Activated B cell treated with CpG ODN at 0.5 μM for 24 hours (primary cell): ENCODE data around the gene HDAC2. TPM values are rescaled to one million over a fixed set of nuclear protein-coding genes. Genes with fewer than 3 reads are reported as not detected.

Source experiments
- ATAC-seq: fragments of 200-7000 bp; cut with Tn5 transposase; one replicate; pipeline ENCODE4 v1.10.0; 2021; ENCODE audit warnings: low read depth, mild to moderate bottlenecking, moderate library complexity
- CTCF ChIA-PET: fragments of 350-600 bp; sonication (Branson Sonifier 250); formaldehyde crosslinking; loops from one replicate; lab custom pipeline; 2021; ENCODE audit warnings: antibody characterized with exemption; lab: Charles Lee
- POLR2A ChIA-PET: fragments of 350-600 bp; sonication (Branson Sonifier 250); formaldehyde crosslinking; loops from one replicate; lab custom pipeline; 2021; ENCODE audit warnings: antibody characterized with exemption; lab: Charles Lee
- DNase-seq: peaks from one replicate; pipeline ENCODE4 v3.0.0; 2022
- H3K27ac Mint-ChIP-seq: one replicate; pipeline ENCODE4 v1.8.0; 2020; ENCODE audit warnings: mixed read lengths
- H3K27me3 Mint-ChIP-seq: one replicate; pipeline ENCODE4 v1.8.0; 2021; ENCODE audit warnings: mixed read lengths
- H3K36me3 Mint-ChIP-seq: one replicate; pipeline ENCODE4 v1.8.0; 2021; ENCODE audit warnings: low read depth, mixed read lengths
- H3K4me1 Mint-ChIP-seq: one replicate; pipeline ENCODE4 v1.8.0; 2021; ENCODE audit warnings: mixed read lengths
- H3K4me3 Mint-ChIP-seq: one replicate; pipeline ENCODE4 v1.8.0; 2020; ENCODE audit warnings: mild to moderate bottlenecking, mixed read lengths
- H3K9me3 Mint-ChIP-seq: one replicate; pipeline ENCODE4 v1.8.0; 2020; ENCODE audit warnings: mixed read lengths
- CTCF ChIP-seq: fragments of 200-600 bp; IDR thresholded peaks from one replicate; pipeline ENCODE4 v1.8.0; 2022; ENCODE audit warnings: antibody characterized with exemption, mild to moderate bottlenecking
- intact Hi-C: fragments of 100-400 bp; cut with micrococcal nuclease; formaldehyde crosslinking; loops from one replicate; pipeline ENCODE4 v1.15.1; 2024
- total RNA-seq: library from RNA; stranded (reverse); gene quantifications from 2 replicates; pipeline ENCODE4 v1.2.3, GENCODE V29; 2022

HDAC2 gene
- total RNA-seq, 1 donor from 2014 or later = 68.4 TPM

GRCh38 chr6:114009192-114009591 is 38.2 kb upstream of the HDAC2 start:
- no peak overlapping the region for H3K4me3 Mint-ChIP-seq
- intact Hi-C loops = no loop called here
- DNase-seq (no peak), ATAC-seq (no peak)
- peaks cover 3% of the 10 kb centered on the region for H3K9me3 Mint-ChIP-seq
- H3K36me3 Mint-ChIP-seq = no peaks in the 10 kb centered on the region
- no peaks in the 10 kb centered on the region for H3K4me1 Mint-ChIP-seq
- no peak overlapping the region for H3K27ac Mint-ChIP-seq
- ChIA-PET POLR2A (no interaction called here), CTCF (no interaction called here)
- TF ChIP-seq CTCF = no peak
- H3K27me3 Mint-ChIP-seq = peaks cover 14% of the 10 kb centered on the region

GRCh38 chr6:114008331-114008730 is 37.4 kb upstream of the HDAC2 start:
- TF ChIP-seq CTCF = no peak
- intact Hi-C loops = no loop called here
- peaks cover 17% of the 10 kb centered on the region for H3K27me3 Mint-ChIP-seq

GRCh38 chr6:114007516-114007915 is 36.6 kb upstream of the HDAC2 start:
- TF ChIP-seq CTCF = no peak
- Mint-ChIP-seq H3K9me3 (peaks cover 3% of the 10 kb centered on the region), H3K36me3 (no peaks in the 10 kb centered on the region), H3K4me3 (no peak overlapping the region), H3K4me1 (no peaks in the 10 kb centered on the region), H3K27ac (no peak overlapping the region), H3K27me3 (peaks cover 22% of the 10 kb centered on the region)
- no peak for ATAC-seq
- DNase-seq = no peak
- intact Hi-C loops = no loop called here
- ChIA-PET POLR2A (no interaction called here), CTCF (no interaction called here)

More at GRCh38 chr6:114008331-114008730, 37.4 kb upstream of the HDAC2 start:
- ChIA-PET POLR2A (no interaction called here), CTCF (no interaction called here)
- no peak for DNase-seq
- Mint-ChIP-seq H3K9me3 (peaks cover 3% of the 10 kb centered on the region), H3K36me3 (no peaks in the 10 kb centered on the region), H3K27ac (no peak overlapping the region), H3K4me1 (no peaks in the 10 kb centered on the region), H3K4me3 (no peak overlapping the region)
- ATAC-seq = no peak

- Mint-ChIP-seq H3K27me3 (peaks cover 22% of the 10 kb centered on the region), H3K36me3 (no peaks in the 10 kb centered on the region), H3K9me3 (peaks cover 9% of the 10 kb centered on the region), H3K27ac (no peak overlapping the region), H3K4me1 (no peaks in the 10 kb centered on the region), H3K4me3 (no peak overlapping the region)
- ChIA-PET POLR2A (no interaction called here), CTCF (no interaction called here)
- TF ChIP-seq CTCF = no peak
- ATAC-seq = no peak
- intact Hi-C loops = no loop called here
- no peak for DNase-seq
Observed at GRCh38 chr6:114001354-114001753, 30.4 kb upstream of the HDAC2 start.

- H3K4me3 Mint-ChIP-seq = no peak overlapping the region
- H3K27ac Mint-ChIP-seq = no peak overlapping the region
- ChIA-PET POLR2A (no interaction called here), CTCF (no interaction called here)
- TF ChIP-seq CTCF = no peak
- DNase-seq (no peak), ATAC-seq (no peak)
- peaks cover 9% of the 10 kb centered on the region for H3K9me3 Mint-ChIP-seq
- H3K4me1 Mint-ChIP-seq = no peaks in the 10 kb centered on the region
- H3K36me3 Mint-ChIP-seq = no peaks in the 10 kb centered on the region
- intact Hi-C loops = no loop called here
- peaks cover 22% of the 10 kb centered on the region for H3K27me3 Mint-ChIP-seq
Observed at GRCh38 chr6:114000069-114000468, 29.1 kb upstream of the HDAC2 start.
